WERI-Rb-1 (cell line): ENCODE data around the gene CHAMP1.
A peak's percentile ranks its signal among the peaks of the same experiment; 100 is the strongest.
"Not testable (repeated sequence)": the region's sequence is repeated elsewhere in the genome, so short reads cannot be mapped to it uniquely, and the experiment has no call there.

ENCODE experiments used
- DNase-seq: peaks from one replicate; pipeline ENCODE4 v3.0.0-alpha.2; 2020
- H3K27ac ChIP-seq: fragments of 250-450 bp; sonication (Bioruptor Pico); 2 replicates; pipeline ENCODE4 v1.5.1; 2020; ENCODE audit warnings: mild to moderate bottlenecking, moderate library complexity
- H3K27me3 ChIP-seq: fragments of 250-450 bp; sonication (Bioruptor Pico); 2 replicates; pipeline ENCODE4 v1.5.1; 2021; ENCODE audit warnings: mild to moderate bottlenecking, low read depth, moderate library complexity; ENCODE audit not compliant: insufficient read depth, severe bottlenecking
- H3K36me3 ChIP-seq: fragments of 250-450 bp; sonication (Bioruptor Pico); 2 replicates; pipeline ENCODE4 v1.5.1; 2020; ENCODE audit warnings: mild to moderate bottlenecking, moderate library complexity
- H3K4me3 ChIP-seq: 2 replicates; pipeline ENCODE4 v1.5.1; 2011; ENCODE audit warnings: low read depth, mild to moderate bottlenecking, control low read depth, low read length
- H3K9me3 ChIP-seq: fragments of 250-450 bp; sonication (Bioruptor Pico); 2 replicates; pipeline ENCODE4 v1.5.1; 2021; ENCODE audit warnings: mild to moderate bottlenecking, moderate library complexity; ENCODE audit not compliant: severe bottlenecking
- CTCF ChIP-seq: IDR thresholded peaks from 2 replicates; pipeline ENCODE4 v1.5.1; 2011; ENCODE audit warnings: low read depth, mild to moderate bottlenecking, control low read depth, inconsistent platforms, low read length

The CHAMP1 gene

GRCh38 chr13:114330086-114330485, 15.8 kb downstream of the CHAMP1 start:
- no peaks in the 10 kb centered on the region for H3K9me3 ChIP-seq
- no peak overlapping the region for H3K27ac ChIP-seq
- peaks cover 33% of the 10 kb centered on the region for H3K36me3 ChIP-seq
- H3K4me3 ChIP-seq = no peak overlapping the region
- TF ChIP-seq CTCF = no peak
- DNase-seq = no peak
- H3K27me3 ChIP-seq = no peaks in the 10 kb centered on the region

- H3K36me3 ChIP-seq, H3K27me3 ChIP-seq, H3K4me3 ChIP-seq, DNase-seq, H3K27ac ChIP-seq, H3K9me3 ChIP-seq: not testable (repeated sequence)
Observed at GRCh38 chr13:114333881-114334280, 19.6 kb downstream of the CHAMP1 start.

- no peaks in the 10 kb centered on the region for H3K36me3 ChIP-seq
- TF ChIP-seq CTCF = no peak
- H3K27me3 ChIP-seq = no peaks in the 10 kb centered on the region
- DNase-seq = no peak
- H3K27ac ChIP-seq = no peak overlapping the region
- H3K4me3 ChIP-seq = no peak overlapping the region
- no peaks in the 10 kb centered on the region for H3K9me3 ChIP-seq
Observed at GRCh38 chr13:114334305-114335053, 20.2 kb downstream of the CHAMP1 start.

- not testable (repeated sequence) for H3K36me3 ChIP-seq, DNase-seq, H3K4me3 ChIP-seq, H3K9me3 ChIP-seq, H3K27me3 ChIP-seq, H3K27ac ChIP-seq
Observed at GRCh38 chr13:114336457-114336856, 22.2 kb downstream of the CHAMP1 start.

GRCh38 chr13:114338959-114339358, 24.7 kb downstream of the CHAMP1 start:
- no peaks in the 10 kb centered on the region for H3K27me3 ChIP-seq
- H3K27ac ChIP-seq = no peak overlapping the region

GRCh38 chr13:114339857-114340534, 25.7 kb downstream of the CHAMP1 start:
- Histone ChIP-seq H3K27ac (no peak overlapping the region), H3K36me3 (no peaks in the 10 kb centered on the region), H3K27me3 (no peaks in the 10 kb centered on the region), H3K9me3 (no peaks in the 10 kb centered on the region), H3K4me3 (no peak overlapping the region)
- peak; percentile 73 for TF ChIP-seq CTCF
- peak; percentile 62 for DNase-seq

More at GRCh38 chr13:114338959-114339358, 24.7 kb downstream of the CHAMP1 start:
- TF ChIP-seq CTCF = no peak
- no peak for DNase-seq
- Histone ChIP-seq H3K4me3 (no peak overlapping the region), H3K9me3 (no peaks in the 10 kb centered on the region), H3K36me3 (no peaks in the 10 kb centered on the region)
